Liver (tissue), 9 donors: ENCODE measurements around the gene FAM25G. TPM values are rescaled to one million over a fixed set of nuclear protein-coding genes. Genes with fewer than 3 reads are reported as not detected.

Experiments used
- DNase-seq: peaks from one replicate; pipeline ENCODE4 v3.0.0-alpha.2; 2017; ENCODE audit warnings: low spot score
- H3K27ac ChIP-seq, 2 donors: one replicate each; pipeline ENCODE4 v1.7.0; 2013; ENCODE audit warnings: inconsistent platforms in 2 of 2, low read length in 2 of 2, control low read depth in 1 of 2, low read depth in 1 of 2, mild to moderate bottlenecking in 1 of 2
- H3K27me3 ChIP-seq, 4 donors: one replicate each; pipeline versions ENCODE4 v1.6.1 to v1.7.0; 2013; ENCODE audit warnings: low read length in 3 of 4, inconsistent platforms in 1 of 4, mild to moderate bottlenecking in 1 of 4, moderate library complexity in 1 of 4; ENCODE audit not compliant: control insufficient read depth in 4 of 4, insufficient read depth in 4 of 4
- H3K36me3 ChIP-seq, 4 donors: one replicate each; pipeline versions ENCODE4 v1.6.1 to v1.7.0; 2013; ENCODE audit warnings: low read length in 3 of 4, mild to moderate bottlenecking in 3 of 4, low read depth in 1 of 4, moderate library complexity in 1 of 4; ENCODE audit not compliant: control insufficient read depth in 4 of 4, insufficient read depth in 3 of 4
- H3K4me1 ChIP-seq, 4 donors: one replicate each; pipeline versions ENCODE4 v1.6.1 to v1.7.0; 2013; ENCODE audit warnings: low read length in 3 of 4, mild to moderate bottlenecking in 3 of 4, moderate library complexity in 1 of 4; ENCODE audit not compliant: control insufficient read depth in 4 of 4, insufficient read depth in 4 of 4
- H3K4me3 ChIP-seq, 3 donors: one replicate each; pipeline versions ENCODE4 v1.6.1 to v1.7.0; 2013; ENCODE audit warnings: low read length in 3 of 3, control low read depth in 1 of 3, low read depth in 1 of 3, mild to moderate bottlenecking in 1 of 3
- H3K9ac ChIP-seq, 2 donors: one replicate each; pipeline ENCODE4 v1.7.0; 2013; ENCODE audit warnings: low read length in 2 of 2, mild to moderate bottlenecking in 2 of 2, moderate library complexity in 2 of 2, control low read depth in 1 of 2, low read depth in 1 of 2
- H3K9me3 ChIP-seq, 4 donors: one replicate each; pipeline versions ENCODE4 v1.6.1 to v1.7.0; 2013; ENCODE audit warnings: low read length in 3 of 4; ENCODE audit not compliant: control insufficient read depth in 4 of 4
- CTCF ChIP-seq: fragments of 150-350 bp; IDR thresholded peaks from 2 replicates; pipeline ENCODE4 v1.5.1; 2017; ENCODE audit warnings: improper control_type of control experiment, low read depth, low read length; ENCODE audit not compliant: missing input control
- EGR1 ChIP-seq, 2 donors: IDR thresholded peaks; 2 replicates each; pipeline ENCODE4 v1.6.1; 2016 to 2018; ENCODE audit warnings: antibody characterized with exemption in 2 of 2, low read depth in 2 of 2
- FOXA1 ChIP-seq: IDR thresholded peaks from 2 replicates; pipeline ENCODE4 v1.6.1; 2016; ENCODE audit warnings: antibody characterized with exemption
- FOXA2 ChIP-seq: IDR thresholded peaks from 2 replicates; pipeline ENCODE4 v1.6.1; 2016; ENCODE audit warnings: antibody characterized with exemption
- GABPA ChIP-seq, 2 donors: IDR thresholded peaks in 1 of 2; conservative IDR thresholded peaks in 1 of 2; 2 replicates each; pipeline ENCODE4 v1.6.1; 2016; ENCODE audit warnings: antibody characterized with exemption in 2 of 2, mild to moderate bottlenecking in 1 of 2, moderate library complexity in 1 of 2
- HNF4A ChIP-seq, 2 donors: conservative IDR thresholded peaks; 2 replicates each; pipeline ENCODE4 v1.6.1; 2016; ENCODE audit warnings: antibody characterized with exemption in 2 of 2, mild to moderate bottlenecking in 2 of 2
- JUND ChIP-seq, 2 donors: IDR thresholded peaks; 2 replicates each; pipeline ENCODE4 v1.6.1; 2016; ENCODE audit warnings: antibody characterized with exemption in 2 of 2
- MAX ChIP-seq: IDR thresholded peaks from 2 replicates; pipeline ENCODE4 v1.6.1; 2016; ENCODE audit warnings: antibody characterized with exemption
- NR2F2 ChIP-seq: IDR thresholded peaks from 2 replicates; pipeline ENCODE4 v1.6.1; 2016; ENCODE audit warnings: antibody characterized with exemption
- RAD21 ChIP-seq, 2 donors: IDR thresholded peaks; 2 replicates each; pipeline ENCODE4 v1.6.1; 2016; ENCODE audit warnings: antibody characterized with exemption in 2 of 2, mild to moderate bottlenecking in 2 of 2
- RXRA ChIP-seq, 2 donors: IDR thresholded peaks; 2 replicates each; pipeline ENCODE4 v1.6.1; 2017 to 2018; ENCODE audit warnings: antibody characterized with exemption in 2 of 2, mild to moderate bottlenecking in 1 of 2
- SP1 ChIP-seq: IDR thresholded peaks from 2 replicates; pipeline ENCODE4 v1.6.1; 2018; ENCODE audit warnings: antibody characterized with exemption, mild to moderate bottlenecking
- TAF1 ChIP-seq: conservative IDR thresholded peaks from 2 replicates; pipeline ENCODE4 v1.6.1; 2016; ENCODE audit warnings: antibody characterized with exemption, mild to moderate bottlenecking
- YY1 ChIP-seq: IDR thresholded peaks from 2 replicates; pipeline ENCODE4 v1.6.1; 2016; ENCODE audit warnings: antibody characterized with exemption, mild to moderate bottlenecking
- WGBS: extraction: QIAGEN DNeasy Blood & Tissue Kit; methylation state at CpG from one replicate; pipeline ENCODE4 v1.1.7; 2013; 5-methylcytosine and 5-hydroxymethylcytosine counted together
- polyA plus RNA-seq, 2 donors: library from polyadenylated mRNA; stranded (reverse) in 1 of 2; unstranded in 1 of 2; fragments of 200-250 nt in 1 of 2; fragments of >200 nt in 1 of 2; fragmentation: Nextera tagmentation in 1 of 2; extraction: Ambion mirVana in 1 of 2; gene quantifications; one replicate each; pipeline versions ENCODE4 v1.2.1 to v1.2.3, GENCODE V29; 2013 to 2015
- total RNA-seq, 2 donors: library from RNA; depleted of rRNA; stranded (reverse); fragments of >200 nt; gene quantifications; one replicate each; pipeline ENCODE4 v1.2.3, GENCODE V29; 2014
- TF ChIP-seq, protein P1 (sequence below): IDR thresholded peaks from 2 replicates; pipeline ENCODE4 v1.6.1; 2016; ENCODE audit warnings: antibody characterized with exemption
- donor health status: healthy.
- donor health status: healthy.
- donor health status: healthy.
- donor health status: healthy.
- donor health status: healthy.

The FAM25G gene
- total and polyA plus RNA-seq, 4 donors, result not detected

- H3K36me3 ChIP-seq, result no peaks in the 10 kb centered on the region
- H3K27ac ChIP-seq, result no peak overlapping the region
- TF ChIP-seq FOXA1, result no peak
- TF ChIP-seq YY1, result no peak
- no peak for TF ChIP-seq GABPA (IDR thresholded peaks at IDR 0.05 in 1 of 2, conservative IDR thresholded peaks at IDR 0.05 in 1 of 2)
- no peak for TF ChIP-seq CTCF
- TF ChIP-seq NR2F2, result no peak
- TF ChIP-seq JUND (IDR thresholded peaks at IDR 0.05), result no peak
- no peak for TF ChIP-seq TAF1
- TF ChIP-seq, protein P1, sequence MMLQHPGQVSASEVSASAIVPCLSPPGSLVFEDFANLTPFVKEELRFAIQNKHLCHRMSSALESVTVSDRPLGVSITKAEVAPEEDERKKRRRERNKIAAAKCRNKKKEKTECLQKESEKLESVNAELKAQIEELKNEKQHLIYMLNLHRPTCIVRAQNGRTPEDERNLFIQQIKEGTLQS, result no peak
- TF ChIP-seq EGR1 (IDR thresholded peaks at IDR 0.05; ENCODE audit: low read depth in 2 of 2), result no peak
- TF ChIP-seq FOXA2, result no peak
- TF ChIP-seq RAD21 (IDR thresholded peaks at IDR 0.05), result no peak
- 95% methylated on average over 3 of the region's 3 CpGs for WGBS
- no peak overlapping the region for H3K4me3 ChIP-seq
- no peaks in the 10 kb centered on the region for H3K27me3 ChIP-seq
- DNase-seq, result no peak
- no peaks in the 10 kb centered on the region for H3K9me3 ChIP-seq
- H3K9ac ChIP-seq, result no peak overlapping the region
- H3K4me1 ChIP-seq, result peaks cover 0 to 2% (median 0%) of the 10 kb centered on the region in 4 donors
These were observed 36.8 kb downstream of the FAM25G start for GRCh38 chr10:47454780-47455058.

GRCh38 chr10:47454008-47454779 is 37.3 kb downstream of the FAM25G start:
- no peak overlapping the region for H3K9ac ChIP-seq
- WGBS, result 83% methylated on average over 10 of the region's 10 CpGs
- H3K4me1 ChIP-seq, result peaks cover 0 to 2% (median 0%) of the 10 kb centered on the region in 4 donors
- peak; percentile 28 for DNase-seq
- H3K4me3 ChIP-seq, result no peak overlapping the region
- no peak overlapping the region for H3K27ac ChIP-seq
- no peaks in the 10 kb centered on the region for H3K9me3 ChIP-seq
- no peaks in the 10 kb centered on the region for H3K36me3 ChIP-seq
- TF ChIP-seq RXRA (IDR thresholded peaks at IDR 0.05) (no peak), NR2F2 (no peak), FOXA1 (no peak), SP1 (no peak), HNF4A (conservative IDR thresholded peaks at IDR 0.05) (no peak), MAX (no peak), YY1 (no peak), JUND (IDR thresholded peaks at IDR 0.05) (no peak)
- TF ChIP-seq, protein P1, result no peak
- H3K27me3 ChIP-seq, result no peaks in the 10 kb centered on the region
